ENCODE data around the gene KLHL33.

KLHL33 gene

DNA sequence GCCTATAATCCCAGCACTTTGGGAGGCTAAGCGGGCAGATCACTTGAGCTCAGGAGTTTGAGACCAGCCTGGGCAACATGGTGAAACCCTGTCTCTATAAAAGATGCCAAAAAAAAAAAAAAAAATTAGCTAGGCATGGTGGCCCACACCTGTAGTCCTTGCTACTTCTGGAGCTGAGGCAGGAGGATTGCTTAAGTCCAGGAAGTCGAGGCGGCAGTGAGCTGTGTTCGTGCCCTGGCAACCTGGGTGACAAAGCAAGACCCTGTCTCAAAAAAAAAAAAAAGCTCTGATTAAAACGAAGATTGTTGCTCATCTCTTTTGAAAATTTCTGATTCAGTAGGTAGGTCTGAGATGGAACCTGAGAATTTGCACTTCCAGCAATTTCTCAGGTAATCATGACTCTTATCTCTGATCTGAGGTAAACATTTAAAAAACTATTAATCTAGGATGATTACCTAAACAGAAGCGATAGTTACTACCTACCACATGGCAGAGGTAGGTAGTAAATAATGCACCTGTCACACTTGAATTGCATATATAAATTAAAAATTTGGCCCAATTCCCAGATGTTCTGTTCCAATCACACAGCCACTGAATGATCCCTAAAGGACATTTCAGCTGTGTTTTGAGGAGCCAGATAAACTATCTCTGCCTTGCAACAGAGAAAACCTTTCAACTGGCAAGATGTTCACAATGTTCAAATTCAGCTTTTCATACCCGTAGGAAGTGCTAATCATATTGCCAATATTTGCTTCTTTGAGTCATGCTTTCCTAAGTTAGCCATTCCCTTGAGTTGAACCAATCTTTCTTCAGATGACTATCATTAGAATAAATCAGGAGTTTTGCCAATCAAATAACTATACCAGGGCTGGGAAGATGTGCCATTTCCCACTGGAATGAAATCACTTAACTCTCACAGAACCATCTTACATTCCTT, 18.4 kb downstream of the KLHL33 start:
- TF ChIP-seq FOXP2 (optimal IDR thresholded peaks at IDR 0.05; ENCODE audit: borderline replicate concordance, extremely low read depth, extremely low read length, insufficient read depth) (no peak), REST (IDR thresholded peaks at IDR 0.05; ENCODE audit: insufficient read depth in 1 of 2, low read depth in 2 of 2, low read length in 2 of 2) (no peak), POLR2AphosphoS5 (IDR thresholded peaks at IDR 0.05; ENCODE audit: low read depth, low read length) (no peak), SIN3A (IDR thresholded peaks at IDR 0.05; ENCODE audit: borderline replicate concordance, insufficient read depth, low read length) (no peak), TAF1 (IDR thresholded peaks at IDR 0.05; ENCODE audit: borderline replicate concordance, insufficient read depth, low read length) (no peak)

- TF ChIP-seq REST (IDR thresholded peaks at IDR 0.05; ENCODE audit: insufficient read depth in 1 of 2, low read depth in 2 of 2, low read length in 2 of 2): no peak
- no peak for TF ChIP-seq FOXP2 (optimal IDR thresholded peaks at IDR 0.05; ENCODE audit: borderline replicate concordance, extremely low read depth, extremely low read length, insufficient read depth)
- TF ChIP-seq POLR2AphosphoS5 (IDR thresholded peaks at IDR 0.05; ENCODE audit: low read depth, low read length): no peak
- TF ChIP-seq SIN3A (IDR thresholded peaks at IDR 0.05; ENCODE audit: borderline replicate concordance, insufficient read depth, low read length): no peak
- TF ChIP-seq TAF1 (IDR thresholded peaks at IDR 0.05; ENCODE audit: borderline replicate concordance, insufficient read depth, low read length): no peak
Observed at GRCh38 chr14:20416223-20416622, 19.7 kb downstream of the KLHL33 start.

GRCh38 chr14:20415782-20416206, 20.2 kb downstream of the KLHL33 start:
- TF ChIP-seq POLR2AphosphoS5 (IDR thresholded peaks at IDR 0.05; ENCODE audit: low read depth, low read length): no peak
- no peak for TF ChIP-seq TAF1 (IDR thresholded peaks at IDR 0.05; ENCODE audit: borderline replicate concordance, insufficient read depth, low read length)
- TF ChIP-seq REST (IDR thresholded peaks at IDR 0.05; ENCODE audit: insufficient read depth in 1 of 2, low read depth in 2 of 2, low read length in 2 of 2): no peak
- no peak for TF ChIP-seq FOXP2 (optimal IDR thresholded peaks at IDR 0.05; ENCODE audit: borderline replicate concordance, extremely low read depth, extremely low read length, insufficient read depth)
- TF ChIP-seq SIN3A (IDR thresholded peaks at IDR 0.05; ENCODE audit: borderline replicate concordance, insufficient read depth, low read length): no peak

GRCh38 chr14:20413744-20414082, 22.3 kb downstream of the KLHL33 start:
- TF ChIP-seq SIN3A (IDR thresholded peaks at IDR 0.05; ENCODE audit: borderline replicate concordance, insufficient read depth, low read length) (no peak), FOXP2 (optimal IDR thresholded peaks at IDR 0.05; ENCODE audit: borderline replicate concordance, extremely low read depth, extremely low read length, insufficient read depth) (no peak), TAF1 (IDR thresholded peaks at IDR 0.05; ENCODE audit: borderline replicate concordance, insufficient read depth, low read length) (no peak), REST (IDR thresholded peaks at IDR 0.05; ENCODE audit: insufficient read depth in 1 of 2, low read depth in 2 of 2, low read length in 2 of 2) (no peak), POLR2AphosphoS5 (IDR thresholded peaks at IDR 0.05; ENCODE audit: low read depth, low read length) (no peak)

Data from PFSK-1 (cell line).